ENCODE results near the gene CNPY3.

DNA sequence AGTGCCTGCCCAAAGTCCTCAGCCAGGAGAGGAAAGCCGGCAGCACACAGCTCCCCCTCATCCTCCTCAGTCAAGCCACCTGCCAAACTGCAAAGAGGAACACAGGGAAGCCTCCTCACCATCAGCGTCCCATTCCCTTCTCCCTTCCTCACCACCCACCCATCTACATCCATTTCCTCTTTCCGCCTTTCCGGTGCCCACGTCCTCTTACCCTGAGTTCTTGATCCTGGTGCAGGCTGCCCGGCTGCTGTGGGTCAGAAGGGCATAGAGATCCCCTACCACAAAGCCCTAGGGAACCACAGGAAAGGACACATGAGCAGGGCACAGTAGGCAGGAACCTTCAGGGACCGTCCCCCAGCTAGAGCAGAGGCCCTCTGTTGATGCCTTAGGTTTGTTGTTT lies 37.3 kb downstream of the CNPY3 start:
- TF ChIP-seq EZH2 (IDR thresholded peaks at IDR 0.05) (no peak), EZH2phosphoT487 (IDR thresholded peaks at IDR 0.05) (no peak)
- TF ChIP-seq, protein P1, sequence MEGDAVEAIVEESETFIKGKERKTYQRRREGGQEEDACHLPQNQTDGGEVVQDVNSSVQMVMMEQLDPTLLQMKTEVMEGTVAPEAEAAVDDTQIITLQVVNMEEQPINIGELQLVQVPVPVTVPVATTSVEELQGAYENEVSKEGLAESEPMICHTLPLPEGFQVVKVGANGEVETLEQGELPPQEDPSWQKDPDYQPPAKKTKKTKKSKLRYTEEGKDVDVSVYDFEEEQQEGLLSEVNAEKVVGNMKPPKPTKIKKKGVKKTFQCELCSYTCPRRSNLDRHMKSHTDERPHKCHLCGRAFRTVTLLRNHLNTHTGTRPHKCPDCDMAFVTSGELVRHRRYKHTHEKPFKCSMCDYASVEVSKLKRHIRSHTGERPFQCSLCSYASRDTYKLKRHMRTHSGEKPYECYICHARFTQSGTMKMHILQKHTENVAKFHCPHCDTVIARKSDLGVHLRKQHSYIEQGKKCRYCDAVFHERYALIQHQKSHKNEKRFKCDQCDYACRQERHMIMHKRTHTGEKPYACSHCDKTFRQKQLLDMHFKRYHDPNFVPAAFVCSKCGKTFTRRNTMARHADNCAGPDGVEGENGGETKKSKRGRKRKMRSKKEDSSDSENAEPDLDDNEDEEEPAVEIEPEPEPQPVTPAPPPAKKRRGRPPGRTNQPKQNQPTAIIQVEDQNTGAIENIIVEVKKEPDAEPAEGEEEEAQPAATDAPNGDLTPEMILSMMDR (IDR thresholded peaks at IDR 0.05) = no peak

Data from neural progenitor cell (in vitro differentiated cells).